ENCODE results near the gene CRMP1.
"Not testable (repeated sequence)": the region's sequence is repeated elsewhere in the genome, so short reads cannot be mapped to it uniquely, and the experiment has no call there.

CRMP1 gene

DNA sequence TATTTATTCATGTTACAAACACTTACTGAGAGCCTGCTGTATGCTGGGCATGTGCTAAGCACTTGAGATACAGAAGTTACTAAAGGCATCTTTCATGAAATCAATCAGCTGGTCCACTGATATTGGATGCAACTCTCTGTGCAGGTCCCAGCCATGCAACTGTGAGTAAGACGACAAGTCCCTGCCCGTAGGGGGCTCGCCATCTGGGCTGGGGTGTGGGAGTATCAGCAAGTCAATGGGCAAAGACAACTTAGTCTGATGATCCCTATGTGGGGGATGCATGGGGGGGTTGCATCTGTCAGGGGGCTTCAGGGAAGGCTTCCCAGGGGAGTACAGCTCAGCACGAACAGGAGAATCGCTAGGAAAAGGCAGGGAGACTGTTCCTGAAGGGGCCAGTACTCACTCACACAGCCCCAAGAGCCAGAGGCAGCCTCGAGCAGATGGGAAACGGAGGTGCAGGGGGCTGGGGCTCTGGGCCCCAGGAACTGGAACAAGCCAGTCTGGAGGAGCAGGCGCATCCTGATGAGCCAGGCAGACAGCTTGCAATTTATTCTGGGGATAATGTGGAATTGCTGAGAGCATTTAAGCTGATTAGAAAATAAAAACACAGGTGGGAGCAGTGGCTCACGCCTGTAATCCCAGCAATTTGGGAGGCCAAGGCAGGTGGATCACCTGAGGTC, 40.2 kb downstream of the CRMP1 start:
- no peak for DNase-seq

DNA sequence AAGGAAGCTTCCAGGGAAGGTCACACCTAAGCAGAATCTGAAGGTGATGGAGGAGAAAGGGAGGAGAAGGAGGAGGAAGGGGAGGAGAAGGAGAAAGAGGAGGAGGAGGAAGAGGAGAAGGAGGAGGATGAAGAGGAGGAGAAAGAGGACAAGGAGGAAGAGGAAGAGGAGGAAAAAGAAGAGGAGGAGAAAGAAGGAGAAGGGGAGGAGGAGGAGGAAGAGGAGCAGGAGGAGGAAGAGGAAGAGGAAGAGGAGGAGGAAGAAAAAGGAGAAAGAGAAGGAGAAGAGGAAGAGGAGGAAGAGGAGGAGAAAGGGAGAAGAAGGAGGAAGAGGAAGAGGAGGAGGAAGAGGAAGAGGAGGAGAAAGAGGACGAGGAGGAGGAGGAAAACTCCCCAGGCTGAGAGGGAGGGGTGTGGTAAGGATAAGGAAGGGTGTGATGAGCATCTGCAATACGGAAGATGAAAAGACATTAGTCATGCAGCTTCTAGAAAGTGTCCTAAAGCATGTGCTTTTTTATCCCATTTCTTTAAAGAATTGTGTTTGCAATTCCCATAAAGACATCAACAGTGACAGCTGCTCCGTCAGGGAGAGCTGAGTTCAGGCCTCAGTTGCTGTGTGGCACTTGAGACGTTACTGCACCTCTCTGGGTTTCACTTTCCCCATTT, 41.1 kb downstream of the CRMP1 start:
- DNase-seq, result no peak

DNA sequence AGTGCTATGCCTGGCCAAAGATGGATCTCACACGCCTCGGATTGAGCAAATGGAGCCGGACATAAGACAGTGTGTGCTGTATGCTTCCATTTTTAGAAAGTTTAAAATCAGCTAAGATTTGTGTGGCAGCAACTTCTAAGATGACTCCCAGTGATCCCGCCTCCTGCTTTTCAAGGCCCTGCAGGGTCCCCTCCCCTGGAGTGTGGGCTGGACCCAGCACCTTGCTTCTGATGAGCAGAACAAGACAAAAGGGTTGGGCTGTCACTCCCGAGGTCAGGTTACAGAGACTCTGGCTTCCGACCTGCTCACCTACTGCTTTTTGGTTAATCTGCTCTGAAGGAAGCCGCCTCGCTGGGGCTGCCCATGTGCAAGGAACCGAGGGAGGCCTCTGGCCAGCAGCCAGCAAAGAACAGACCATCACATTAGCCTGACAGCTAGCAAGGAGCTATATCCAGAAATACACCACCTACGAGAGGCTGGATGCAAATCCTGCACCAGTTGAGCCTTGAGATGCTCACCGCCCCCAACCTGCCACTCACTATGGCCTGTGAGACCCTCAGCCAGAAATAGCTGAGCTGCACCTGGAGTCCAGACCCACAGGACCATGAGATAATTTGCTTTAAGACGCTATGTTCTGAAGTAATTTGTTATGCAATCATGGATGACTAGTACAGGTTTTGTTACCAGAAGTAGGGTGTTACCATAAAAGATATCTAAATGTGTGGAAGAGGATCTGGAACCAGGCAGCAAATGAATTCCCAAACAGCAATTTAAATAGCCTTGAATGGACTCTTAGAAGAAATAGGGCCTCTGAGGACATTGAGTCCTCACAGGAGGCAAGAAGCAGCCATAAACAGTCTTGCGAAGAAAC, 47.6 kb downstream of the CRMP1 start:
- no peak for DNase-seq

DNA sequence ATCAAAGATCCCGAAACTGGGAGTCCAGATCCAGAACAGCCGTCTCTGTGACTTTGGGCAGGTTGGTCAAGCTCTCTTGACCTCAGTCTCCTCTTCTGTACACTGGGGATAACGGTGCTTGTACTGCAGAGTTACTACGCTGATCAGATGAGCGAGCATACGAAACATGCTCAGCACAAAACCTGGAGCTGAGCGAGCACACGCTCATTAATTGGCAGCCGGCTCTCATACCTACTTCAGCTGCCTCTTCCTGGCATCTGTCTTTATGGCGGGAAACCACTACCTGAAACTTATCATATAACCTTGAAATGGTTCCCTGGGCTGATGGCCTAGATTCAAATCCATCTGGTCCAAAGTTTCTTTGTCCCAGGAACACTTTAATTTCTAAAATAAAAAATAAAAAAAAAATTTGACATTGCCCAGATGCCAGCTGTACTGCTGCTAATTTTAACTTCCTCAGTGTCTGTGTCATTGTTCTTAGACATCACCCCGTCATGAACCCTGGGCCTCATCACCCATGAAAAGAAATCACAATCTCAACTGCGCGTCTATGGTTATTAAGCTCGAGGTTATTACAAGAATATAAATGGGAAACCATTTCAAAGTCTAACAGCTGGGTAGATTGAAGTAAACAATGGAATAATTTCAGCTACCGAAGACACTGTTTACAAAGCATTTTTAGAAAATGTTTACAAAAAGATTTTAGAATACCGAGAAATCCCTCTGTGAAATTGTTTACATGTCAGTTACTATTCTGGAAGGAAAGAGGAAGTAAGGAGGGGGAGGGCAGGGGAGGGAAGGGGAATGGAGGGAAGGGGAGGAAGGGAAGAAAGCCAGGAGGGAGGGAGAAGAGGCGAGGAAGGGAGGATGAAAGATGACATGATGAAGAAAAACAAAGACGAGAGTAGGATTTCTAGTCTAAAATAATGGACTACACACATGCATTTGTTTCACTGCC, 49.0 kb downstream of the CRMP1 start:
- no peak for DNase-seq

DNA sequence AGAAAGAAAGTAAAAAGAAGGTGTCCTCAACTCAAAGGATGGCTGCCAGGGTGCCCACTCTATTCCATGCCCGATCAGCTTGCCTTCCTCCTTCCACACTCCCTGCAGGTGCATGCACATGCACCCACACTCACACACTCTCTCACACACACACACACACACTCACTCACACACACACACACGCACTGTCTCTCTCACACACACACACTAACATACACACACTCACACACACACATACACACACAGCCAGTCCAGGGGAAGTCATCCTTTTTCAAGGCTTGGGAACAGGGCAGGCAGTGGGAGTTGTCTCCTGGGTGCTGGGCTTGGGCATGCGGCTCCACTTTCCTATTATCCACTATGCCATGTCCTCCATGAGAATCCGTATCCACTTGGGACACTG, 50.4 kb downstream of the CRMP1 start:
- DNase-seq, result no peak

DNA sequence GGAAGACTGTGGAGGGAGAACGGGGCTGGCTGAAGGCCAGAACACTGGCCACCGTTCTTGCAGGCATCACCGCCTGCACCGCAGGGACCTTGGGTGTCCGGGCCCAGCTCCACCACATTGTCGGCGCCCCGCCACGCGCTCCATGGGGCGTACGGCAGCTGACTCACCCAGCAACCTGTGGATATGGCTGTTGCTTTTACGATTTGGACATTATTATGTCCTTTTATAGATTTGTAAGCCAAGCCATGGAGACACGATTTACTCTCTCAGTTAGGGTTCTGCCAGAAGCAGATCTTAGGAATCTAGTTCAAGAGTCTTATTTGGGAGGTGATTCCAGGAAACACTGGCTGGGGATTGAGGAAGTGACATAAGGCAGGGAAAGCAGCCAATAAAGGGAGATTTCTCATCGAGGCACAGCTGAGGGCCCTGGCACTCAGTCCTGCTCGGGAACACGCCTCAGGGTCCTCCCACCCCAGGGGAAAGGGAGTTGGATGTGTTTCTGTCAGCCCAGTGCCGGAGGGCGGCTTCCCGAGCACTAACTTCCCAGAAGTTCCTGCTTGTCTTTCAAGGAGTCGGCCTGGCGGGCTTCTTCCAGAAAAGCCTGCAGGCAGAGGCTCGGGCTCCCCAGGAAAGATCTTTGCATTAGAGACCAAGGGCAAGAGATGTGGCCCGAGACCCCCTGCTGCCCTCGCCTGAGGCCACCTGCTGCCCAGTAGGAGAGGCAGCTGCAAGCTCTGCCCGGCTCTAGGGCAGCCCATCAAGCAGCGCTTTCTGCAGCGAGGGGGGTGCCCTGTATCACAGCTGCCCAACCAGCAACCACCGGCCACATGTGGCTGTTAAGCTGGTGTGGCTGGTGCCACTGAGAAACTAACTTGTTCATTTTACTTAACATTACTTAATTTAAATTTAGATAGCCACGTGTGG, 52.9 kb downstream of the CRMP1 start:
- no peak for DNase-seq

DNA sequence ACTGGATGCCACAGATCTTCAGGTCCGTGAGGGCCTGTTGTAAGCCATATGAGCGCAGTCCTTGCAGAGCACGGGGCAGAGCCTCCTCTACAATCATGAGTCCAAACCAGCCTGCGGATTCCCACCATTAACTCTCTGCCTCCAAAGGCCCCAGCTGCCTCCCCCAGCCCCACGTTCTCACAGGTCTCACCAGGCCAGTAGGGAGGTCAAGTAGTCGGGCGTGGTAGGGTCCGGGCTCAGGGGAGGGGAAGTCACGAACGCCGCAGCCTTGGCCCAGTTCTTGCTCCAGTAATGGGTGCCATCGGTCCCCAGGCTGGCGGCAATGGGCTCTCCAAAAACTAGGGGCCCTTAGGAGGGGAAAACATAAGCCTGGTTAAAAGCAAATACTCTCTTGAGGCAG, 53.6 kb downstream of the CRMP1 start:
- DNase-seq, result no peak

DNA sequence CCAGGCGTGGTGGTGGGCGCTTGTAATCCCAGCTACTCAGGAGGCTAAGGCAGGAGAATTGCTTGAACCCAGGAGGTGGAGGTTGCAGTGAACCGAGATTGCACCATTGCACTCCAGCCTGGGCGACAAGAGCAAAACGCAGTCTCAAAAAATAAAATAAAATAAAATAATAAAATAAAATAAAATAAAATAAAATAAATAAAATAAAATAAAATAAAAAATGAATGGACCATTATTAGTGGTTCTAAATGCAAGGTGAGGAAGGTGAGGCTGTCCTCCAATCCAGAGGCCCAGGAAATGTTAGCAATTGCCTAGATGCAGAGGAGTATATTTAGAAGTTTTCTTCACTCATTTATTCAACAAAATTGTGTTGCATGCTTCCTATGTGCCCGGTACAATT, 55.4 kb downstream of the CRMP1 start:
- DNase-seq, result not testable (repeated sequence)

DNA sequence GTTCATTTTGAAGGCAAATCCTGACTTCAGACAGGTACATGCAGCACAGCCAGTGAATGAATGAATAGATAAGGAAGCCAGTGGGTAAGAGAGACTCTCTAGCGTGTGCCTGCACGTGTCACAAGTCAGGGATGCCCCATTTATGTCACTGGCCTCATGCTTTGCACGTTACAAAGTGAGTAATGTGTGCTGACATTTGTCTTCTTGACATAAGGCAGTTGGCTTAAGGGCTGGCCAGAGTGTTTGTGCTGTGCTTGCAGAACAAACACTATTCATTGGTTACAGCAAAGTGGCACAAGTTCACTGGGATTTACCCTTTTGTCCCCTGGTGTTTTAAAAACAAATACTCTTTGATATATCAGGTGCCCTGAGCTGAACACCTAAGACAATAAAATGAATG, 55.9 kb downstream of the CRMP1 start:
- no peak for DNase-seq

DNA sequence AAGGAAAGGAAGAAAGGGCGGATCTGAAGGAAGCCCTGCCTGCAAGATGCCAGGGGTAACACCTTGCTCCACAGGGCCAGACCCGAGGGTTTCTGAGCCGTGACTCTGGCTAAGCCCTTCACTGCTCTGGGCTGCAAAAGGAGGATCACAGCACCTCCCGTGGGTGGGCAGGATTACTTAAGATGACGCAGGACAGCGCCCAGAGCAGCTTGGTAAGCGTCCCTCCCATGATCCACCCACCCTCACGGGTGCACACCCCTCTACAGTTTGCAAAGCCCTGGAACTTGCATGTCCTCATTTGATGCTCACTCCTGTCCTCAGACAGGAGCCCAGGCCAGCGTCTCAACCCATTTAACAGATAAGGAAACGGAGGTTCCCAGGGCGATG, 64.9 kb downstream of the CRMP1 start:
- peak; percentile 24 for DNase-seq

DNA sequence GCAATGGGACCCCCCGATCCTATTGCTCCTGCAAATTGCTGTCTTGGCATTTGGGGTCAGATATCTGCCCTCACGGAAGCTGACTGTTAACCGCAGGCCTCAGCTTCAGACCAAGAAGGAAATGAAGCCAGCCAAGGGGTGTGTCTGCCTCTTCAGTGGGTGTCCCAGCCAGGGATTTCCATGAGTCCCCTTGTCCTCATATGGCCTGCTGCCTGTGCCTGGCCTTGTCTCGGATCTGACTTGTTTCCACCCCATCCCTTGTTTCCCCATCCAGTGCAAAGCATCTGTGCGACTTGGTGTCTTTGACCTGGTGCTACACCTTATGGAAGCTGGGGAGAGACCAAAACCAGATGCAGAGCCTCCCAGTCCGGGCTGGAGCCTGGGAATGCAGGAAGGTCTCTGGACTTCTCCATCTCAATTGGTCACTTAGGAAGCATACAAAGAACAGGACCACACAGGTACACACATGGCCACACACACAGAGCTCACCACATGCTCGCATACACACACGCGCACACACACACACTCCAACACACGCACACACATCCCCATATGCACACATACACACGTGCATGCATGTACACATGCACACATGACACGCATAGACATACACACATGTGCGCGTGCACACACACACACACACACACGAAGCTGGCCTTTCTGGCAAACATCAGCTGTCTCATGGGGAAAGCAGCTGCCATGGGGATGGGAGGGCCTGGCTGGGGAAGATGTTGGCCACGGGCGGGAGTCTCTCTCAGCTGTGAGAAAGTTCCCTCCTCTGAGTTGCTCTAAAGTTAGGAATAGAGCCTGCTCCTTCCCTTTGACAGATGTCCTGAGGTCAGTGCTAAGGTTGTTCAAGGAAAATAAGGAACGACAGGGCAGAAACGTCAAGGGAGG, 65.5 kb downstream of the CRMP1 start:
- DNase-seq, result peak; percentile 33

DNA sequence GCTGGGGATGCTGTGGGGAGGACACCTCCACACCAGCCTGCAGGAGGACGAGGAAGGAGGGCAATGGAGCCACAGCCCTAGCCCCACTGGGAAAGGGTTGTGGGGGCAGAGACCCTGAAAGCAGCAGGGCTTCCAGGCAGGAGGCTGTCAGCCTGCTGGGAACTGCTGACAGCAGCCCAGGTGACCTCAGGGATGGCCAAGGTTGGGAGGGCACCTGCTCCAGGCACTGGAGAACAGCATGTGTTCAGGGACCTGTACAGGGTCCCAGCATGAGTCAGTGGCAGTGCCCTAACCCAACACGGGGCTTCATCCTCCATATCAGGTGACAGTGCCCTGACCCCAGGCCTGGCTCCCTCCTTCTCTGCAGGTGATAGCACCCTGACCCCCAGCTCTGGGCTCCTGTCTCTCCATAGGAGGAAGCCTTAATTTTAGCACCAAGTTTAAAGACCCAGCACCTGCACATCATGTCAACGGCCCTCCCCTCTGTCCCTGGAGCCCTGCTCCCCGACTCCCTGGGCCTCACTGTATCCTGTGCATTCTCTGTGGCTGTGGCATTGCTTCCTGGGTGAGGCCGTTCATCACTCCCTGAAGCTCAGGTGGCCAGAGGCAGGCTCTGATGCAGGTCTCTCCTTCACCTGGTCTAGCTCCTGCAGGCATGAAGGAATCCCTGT, 66.3 kb downstream of the CRMP1 start:
- no peak for DNase-seq

DNA sequence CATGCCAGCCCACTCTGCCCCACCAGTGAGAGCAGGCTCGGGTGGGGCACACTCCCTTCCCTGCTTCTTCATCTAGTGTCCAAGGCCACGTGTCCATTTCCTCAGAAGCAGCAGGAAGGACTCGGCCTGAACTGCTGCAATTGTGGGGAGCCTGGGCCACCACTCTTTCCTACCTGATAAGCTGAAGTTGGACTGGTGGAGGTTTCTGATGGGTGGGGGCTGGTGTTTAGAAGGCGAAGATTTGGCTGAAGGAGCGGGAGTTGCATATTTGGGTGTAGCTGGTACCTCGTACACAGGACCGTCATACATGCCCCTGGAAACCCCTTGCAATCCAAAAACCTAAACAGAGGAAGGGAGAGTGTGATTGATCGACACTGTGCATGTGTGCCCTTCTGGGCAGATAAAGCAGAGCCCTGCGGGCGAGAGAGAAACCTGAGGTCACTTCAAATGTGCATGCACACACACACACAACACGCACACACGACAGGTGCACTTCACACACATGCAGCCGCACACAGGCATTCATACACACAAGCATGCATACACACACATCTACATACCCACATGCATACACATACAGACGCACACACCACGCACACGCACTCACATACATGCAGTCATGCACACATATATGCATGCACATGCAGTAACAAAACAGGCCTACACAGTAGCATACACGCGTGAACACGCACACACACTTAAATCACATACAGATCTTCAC, 67.4 kb downstream of the CRMP1 start:
- DNase-seq, result no peak

DNA sequence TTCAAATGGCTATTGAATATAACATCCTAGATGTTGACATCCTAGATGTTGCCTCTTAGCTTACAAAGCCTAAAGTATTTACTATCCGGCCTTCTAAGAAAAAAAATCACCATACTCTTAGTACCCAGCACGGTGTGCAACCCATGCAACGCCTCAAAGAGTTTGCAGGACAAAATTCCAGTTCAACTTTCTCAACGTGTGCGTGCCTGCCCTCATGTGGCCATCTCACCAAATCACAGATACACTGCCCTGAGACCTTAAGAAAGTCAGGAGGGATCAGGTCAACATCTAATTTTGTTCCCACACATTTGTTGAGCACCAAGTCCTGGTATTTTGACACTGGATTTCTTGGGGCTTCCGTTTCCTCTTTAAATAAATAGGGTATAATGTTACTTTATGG, 68.3 kb downstream of the CRMP1 start:
- peak; percentile 5 for DNase-seq

DNA sequence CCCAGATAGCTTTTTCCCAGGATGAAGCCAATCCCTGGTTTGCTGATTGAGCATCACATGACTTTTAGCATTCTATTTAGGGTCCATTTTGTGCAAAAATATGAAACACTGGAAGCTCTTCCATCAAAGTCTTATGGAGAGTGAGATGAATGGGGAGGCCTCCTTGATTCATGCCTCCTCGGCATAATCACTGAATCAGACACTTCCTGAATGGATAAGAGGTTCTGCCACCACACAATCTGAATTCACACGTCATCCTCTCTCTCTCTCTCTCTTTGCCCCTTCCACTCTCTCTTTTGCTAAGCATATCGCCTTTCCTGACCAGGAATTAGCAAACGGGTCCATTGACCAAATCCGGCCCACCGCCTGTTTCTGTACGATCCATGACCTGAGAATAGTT, 68.7 kb downstream of the CRMP1 start:
- no peak for DNase-seq

DNA sequence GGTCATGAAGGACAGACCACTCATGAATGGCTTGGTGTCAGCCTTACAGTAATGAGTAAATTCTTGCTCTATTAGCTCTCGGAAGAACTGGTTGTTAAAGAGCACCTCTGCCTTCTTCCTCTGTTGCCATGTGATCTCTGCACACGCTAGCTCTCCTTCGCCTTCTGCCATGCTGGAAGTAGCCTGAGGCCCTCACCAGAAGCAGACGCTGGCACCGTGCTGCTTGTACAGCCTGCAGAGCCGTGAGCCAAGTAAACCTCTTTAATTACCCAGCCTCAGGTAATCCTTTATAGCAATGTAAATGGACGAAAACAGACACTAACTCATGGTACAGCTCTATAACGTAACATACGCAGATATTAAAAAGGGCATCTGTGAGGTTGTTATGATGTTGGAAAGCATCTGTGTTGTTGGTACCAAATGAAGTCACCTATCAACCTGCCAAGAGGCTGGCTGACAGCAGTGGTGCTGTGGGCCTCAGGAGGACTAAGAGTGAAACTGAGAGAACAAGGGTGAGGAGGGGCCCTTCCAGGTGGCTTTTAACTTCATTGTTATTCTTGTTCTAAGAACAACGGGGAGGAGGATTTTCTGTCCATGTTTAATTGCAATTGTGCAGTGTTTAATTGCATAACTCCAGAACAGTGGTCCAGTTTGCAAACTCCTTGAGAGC, 69.2 kb downstream of the CRMP1 start:
- DNase-seq, result no peak

DNA sequence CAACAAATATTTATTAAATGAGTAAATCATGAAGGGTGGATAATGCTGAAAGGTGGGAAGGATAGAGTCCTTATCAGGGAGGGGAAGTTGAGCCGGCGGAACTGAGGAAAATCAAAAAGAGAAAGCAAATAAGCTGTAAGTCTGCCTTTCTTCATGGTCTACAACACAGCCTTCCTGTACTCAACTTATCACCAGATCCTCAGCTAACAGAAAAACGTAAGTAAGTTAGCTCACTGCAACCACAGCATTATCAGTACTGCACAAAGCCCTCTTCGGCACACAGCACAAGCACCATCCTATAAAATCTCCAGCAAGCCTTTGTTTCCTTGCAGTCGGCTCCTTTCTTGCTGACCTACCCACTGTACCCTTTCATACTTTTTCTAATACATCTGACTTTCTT, 70.3 kb downstream of the CRMP1 start:
- no peak for DNase-seq

DNA sequence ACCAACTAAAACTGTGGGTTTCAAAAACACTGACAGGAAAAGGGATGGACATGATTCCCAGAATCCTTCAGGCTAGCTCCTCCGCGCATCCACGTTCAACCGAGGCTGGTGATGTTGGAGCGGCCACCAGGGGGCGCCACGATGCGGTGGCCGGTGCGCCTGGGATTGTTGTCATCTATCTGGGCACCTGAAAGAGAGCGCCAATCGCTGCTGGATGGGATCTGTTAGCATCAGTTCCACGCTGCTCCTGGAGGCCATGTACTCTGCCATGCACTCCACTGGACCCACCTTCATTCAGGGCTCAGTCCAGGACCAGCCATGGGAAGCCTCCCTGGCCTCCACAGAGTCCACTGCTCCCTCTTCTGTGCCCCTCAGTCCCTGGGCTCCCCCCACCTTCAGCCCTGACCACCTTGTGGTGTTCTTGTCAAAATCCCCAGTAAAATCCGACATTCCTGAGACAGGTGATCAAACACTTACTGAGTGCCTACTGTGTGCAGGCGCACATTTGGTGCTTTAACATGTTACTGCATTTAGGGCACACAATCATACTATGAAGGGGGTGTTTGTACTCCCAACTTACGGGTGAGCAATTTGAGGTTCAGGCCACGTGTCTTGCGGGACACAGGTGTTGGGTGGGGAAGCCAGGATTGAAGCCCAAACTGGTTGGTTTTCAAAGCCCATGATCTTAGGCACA, 71.1 kb downstream of the CRMP1 start:
- no peak for DNase-seq

Data from inflammatory macrophage treated with lipopolysaccharide for 4 hours (primary cell).